Hepatocyte (in vitro differentiated cells): ENCODE measurements around the gene GNG13. TPM values are rescaled to one million over a fixed set of nuclear protein-coding genes. Genes with fewer than 3 reads are reported as not detected.

ENCODE experiments used
- DNase-seq: peaks from one replicate; pipeline ENCODE4 v3.0.0-alpha.2; 2016; ENCODE audit warnings: low spot score
- H2AFZ ChIP-seq: fragments of 200-600 bp; sonication (generic); 2 replicates; pipeline ENCODE4 v1.6.0; 2016; ENCODE audit warnings: antibody characterized with exemption, mild to moderate bottlenecking
- H3K27ac ChIP-seq: fragments of 200-600 bp; sonication (generic); 2 replicates; pipeline ENCODE4 v1.5.1; 2016; ENCODE audit warnings: mild to moderate bottlenecking
- H3K27me3 ChIP-seq: fragments of 200-600 bp; sonication (generic); 2 replicates; pipeline ENCODE4 v1.6.1; 2016
- H3K36me3 ChIP-seq: fragments of 200-600 bp; sonication (generic); replicated peaks from 2 replicates; pipeline ENCODE4 v1.5.1; 2016; ENCODE audit warnings: low read depth; ENCODE audit not compliant: insufficient read depth
- H3K4me1 ChIP-seq: fragments of 200-600 bp; sonication (generic); 2 replicates; pipeline ENCODE4 v1.5.1; 2016; ENCODE audit warnings: mild to moderate bottlenecking, moderate library complexity; ENCODE audit not compliant: insufficient read depth
- H3K4me2 ChIP-seq: fragments of 200-600 bp; sonication (generic); 2 replicates; pipeline ENCODE4 v1.6.0; 2016
- H3K4me3 ChIP-seq: fragments of 200-600 bp; sonication (generic); 2 replicates; pipeline ENCODE4 v1.5.1; 2016; ENCODE audit warnings: mild to moderate bottlenecking
- H3K79me2 ChIP-seq: fragments of 200-600 bp; sonication (generic); 2 replicates; pipeline ENCODE4 v1.6.0; 2017; ENCODE audit warnings: mild to moderate bottlenecking
- H3K9me2 ChIP-seq: fragments of 200-600 bp; sonication (generic); replicated peaks from 2 replicates; pipeline ENCODE4 v1.6.0; 2017; ENCODE audit warnings: mild to moderate bottlenecking; ENCODE audit not compliant: insufficient read depth
- H3K9me3 ChIP-seq: fragments of 200-600 bp; sonication (generic); 2 replicates; pipeline ENCODE4 v1.5.1; 2016; ENCODE audit warnings: low read depth, mild to moderate bottlenecking
- H4K20me1 ChIP-seq: fragments of 200-600 bp; sonication (generic); 2 replicates; pipeline ENCODE4 v1.6.0; 2016; ENCODE audit warnings: mild to moderate bottlenecking; ENCODE audit not compliant: insufficient read depth, poor library complexity, severe bottlenecking
- EZH2 ChIP-seq: fragments of 200-600 bp; sonication (generic); IDR thresholded peaks from 2 replicates; pipeline ENCODE4 v1.6.1; 2016; ENCODE audit warnings: antibody characterized with exemption, mild to moderate bottlenecking, borderline replicate concordance
- EZH2phosphoT487 ChIP-seq: fragments of 200-600 bp; sonication (generic); IDR thresholded peaks from one replicate; pipeline ENCODE4 v1.6.1; 2018; ENCODE audit warnings: antibody characterized with exemption, mild to moderate bottlenecking, low read depth, moderate library complexity; ENCODE audit not compliant: unreplicated experiment, severe bottlenecking
- WGBS: methylation state at CpG from one replicate; pipeline ENCODE4 v1.1.6; 2016; ENCODE audit warnings: low lambda C conversion rate; ENCODE audit errors: missing lambda C conversion rate; 5-methylcytosine and 5-hydroxymethylcytosine counted together
- polyA plus RNA-seq: library from polyadenylated mRNA; unstranded; fragments of >200 nt; fragmentation: Nextera tagmentation; extraction: Ambion mirVana; gene quantifications from 2 replicates; pipeline ENCODE4 v1.2.1, GENCODE V29; 2016
- total RNA-seq: library from RNA; depleted of rRNA; stranded (reverse); fragments of >200 nt; gene quantifications from 2 replicates; pipeline ENCODE4 v1.2.3, GENCODE V29; 2014
- TF ChIP-seq, protein P1 (sequence below): fragments of 200-600 bp; sonication (generic); IDR thresholded peaks from 2 replicates; pipeline ENCODE4 v1.5.1; 2016; ENCODE audit warnings: antibody characterized with exemption, mild to moderate bottlenecking; ENCODE audit not compliant: poor library complexity

The GNG13 gene
- total and polyA plus RNA-seq, 2 experiments from 2014 or later, result not detected

DNA sequence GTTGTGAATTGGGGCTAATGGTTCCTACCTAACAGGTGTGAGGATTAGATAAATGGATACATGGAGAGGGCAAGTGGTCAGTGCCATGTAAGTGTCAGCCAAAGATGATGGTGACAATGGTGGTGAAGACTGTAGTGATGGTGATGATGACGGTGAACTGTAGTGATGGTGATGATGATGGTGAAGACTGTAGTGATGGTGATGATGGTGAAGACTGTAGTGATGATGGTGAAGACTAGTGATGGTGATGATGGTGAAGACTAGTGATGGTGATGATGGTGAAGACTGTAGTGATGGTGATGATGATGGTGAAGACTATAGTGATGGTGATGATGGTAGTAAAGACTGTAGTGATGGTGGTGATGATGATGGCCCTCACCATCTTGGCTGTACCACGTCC lies 18.1 kb upstream of the GNG13 start:
- H3K36me3 ChIP-seq, result no peaks in the 10 kb centered on the region
- no peaks in the 10 kb centered on the region for H3K9me2 ChIP-seq
- no peak overlapping the region for H3K27ac ChIP-seq
- H3K9me3 ChIP-seq, result no peaks in the 10 kb centered on the region
- no peak overlapping the region for H3K4me3 ChIP-seq
- no peak overlapping the region for H2AFZ ChIP-seq
- H3K27me3 ChIP-seq, result no peaks in the 10 kb centered on the region
- H3K4me2 ChIP-seq, result no peak overlapping the region
- H4K20me1 ChIP-seq, result no peaks in the 10 kb centered on the region
- no peaks in the 10 kb centered on the region for H3K4me1 ChIP-seq
- no peaks in the 10 kb centered on the region for H3K79me2 ChIP-seq
- WGBS, result 78% methylated on average over 2 of the region's 2 CpGs
- no peak for TF ChIP-seq EZH2
- no peak for TF ChIP-seq EZH2phosphoT487
- TF ChIP-seq, protein P1, sequence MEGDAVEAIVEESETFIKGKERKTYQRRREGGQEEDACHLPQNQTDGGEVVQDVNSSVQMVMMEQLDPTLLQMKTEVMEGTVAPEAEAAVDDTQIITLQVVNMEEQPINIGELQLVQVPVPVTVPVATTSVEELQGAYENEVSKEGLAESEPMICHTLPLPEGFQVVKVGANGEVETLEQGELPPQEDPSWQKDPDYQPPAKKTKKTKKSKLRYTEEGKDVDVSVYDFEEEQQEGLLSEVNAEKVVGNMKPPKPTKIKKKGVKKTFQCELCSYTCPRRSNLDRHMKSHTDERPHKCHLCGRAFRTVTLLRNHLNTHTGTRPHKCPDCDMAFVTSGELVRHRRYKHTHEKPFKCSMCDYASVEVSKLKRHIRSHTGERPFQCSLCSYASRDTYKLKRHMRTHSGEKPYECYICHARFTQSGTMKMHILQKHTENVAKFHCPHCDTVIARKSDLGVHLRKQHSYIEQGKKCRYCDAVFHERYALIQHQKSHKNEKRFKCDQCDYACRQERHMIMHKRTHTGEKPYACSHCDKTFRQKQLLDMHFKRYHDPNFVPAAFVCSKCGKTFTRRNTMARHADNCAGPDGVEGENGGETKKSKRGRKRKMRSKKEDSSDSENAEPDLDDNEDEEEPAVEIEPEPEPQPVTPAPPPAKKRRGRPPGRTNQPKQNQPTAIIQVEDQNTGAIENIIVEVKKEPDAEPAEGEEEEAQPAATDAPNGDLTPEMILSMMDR, result no peak
- no peak for DNase-seq

GRCh38 chr16:818132-818531 lies 17.6 kb upstream of the GNG13 start:
- TF ChIP-seq EZH2 (no peak), EZH2phosphoT487 (no peak)
- TF ChIP-seq, protein P1, result no peak
- H3K9me2 ChIP-seq, result no peaks in the 10 kb centered on the region
- H3K4me3 ChIP-seq, result no peak overlapping the region
- H4K20me1 ChIP-seq, result no peaks in the 10 kb centered on the region
- no peaks in the 10 kb centered on the region for H3K9me3 ChIP-seq
- no peaks in the 10 kb centered on the region for H3K36me3 ChIP-seq
- no peak overlapping the region for H3K27ac ChIP-seq
- peaks cover 4% of the 10 kb centered on the region for H3K4me1 ChIP-seq
- no peaks in the 10 kb centered on the region for H3K79me2 ChIP-seq
- H3K4me2 ChIP-seq, result no peak overlapping the region
- peaks cover 4% of the 10 kb centered on the region for H3K27me3 ChIP-seq
- H2AFZ ChIP-seq, result no peak overlapping the region
- WGBS, result 88% methylated on average over 8 of the region's 8 CpGs
- DNase-seq, result no peak

DNA sequence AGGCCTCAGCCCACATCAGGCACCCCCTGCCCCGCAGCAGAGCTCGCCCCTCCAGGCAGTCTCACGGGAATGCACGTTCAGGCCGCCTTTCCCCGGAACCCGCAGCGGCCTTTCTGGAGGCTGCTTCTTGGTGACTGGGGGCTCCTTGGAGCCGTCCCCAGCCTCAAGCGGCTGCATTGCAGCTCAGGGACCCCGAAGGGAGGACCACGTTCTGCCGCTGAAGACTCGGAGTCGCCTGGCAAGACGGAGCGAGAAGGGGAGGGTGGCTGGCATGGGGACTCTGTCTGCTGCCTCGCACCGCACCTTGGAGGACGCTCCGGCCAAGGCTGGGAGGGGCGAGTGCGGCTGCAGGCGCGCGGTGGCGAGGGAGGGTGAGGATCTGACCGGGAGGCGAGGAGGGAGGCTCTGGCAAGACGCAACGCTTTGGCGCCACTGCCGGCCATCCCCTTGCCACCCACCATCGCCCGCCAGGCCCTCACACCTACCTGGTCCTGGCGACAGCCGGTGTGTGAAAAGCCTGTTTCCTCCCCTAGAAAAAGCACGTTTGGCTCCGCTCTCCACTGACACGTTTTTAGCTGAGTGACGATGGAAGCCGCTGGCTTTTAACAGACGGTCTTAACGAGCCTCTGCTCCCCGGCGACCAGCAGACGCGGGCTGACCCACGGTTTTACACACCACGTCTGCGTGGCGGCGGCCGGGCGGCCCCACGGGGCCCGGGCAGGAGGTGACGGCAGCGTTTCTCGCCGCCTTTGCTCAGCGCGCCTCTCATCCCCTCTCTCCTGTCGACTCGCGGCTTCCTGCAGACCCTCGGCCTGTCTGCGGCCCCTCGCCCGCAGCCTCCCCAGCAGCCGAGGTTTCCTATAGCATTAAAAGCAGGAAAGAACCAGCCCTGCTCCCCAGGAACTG lies 16.7 kb upstream of the GNG13 start:
- DNase-seq, result no peak
- Histone ChIP-seq H3K4me3 (no peak overlapping the region), H3K4me1 (peaks cover 4% of the 10 kb centered on the region), H3K36me3 (no peaks in the 10 kb centered on the region), H3K9me2 (no peaks in the 10 kb centered on the region), H3K9me3 (no peaks in the 10 kb centered on the region), H3K27ac (no peak overlapping the region), H4K20me1 (no peaks in the 10 kb centered on the region), H2AFZ (no peak overlapping the region), H3K27me3 (peaks cover 7% of the 10 kb centered on the region), H3K4me2 (no peak overlapping the region), H3K79me2 (no peaks in the 10 kb centered on the region)
- 95% methylated on average over 71 of the region's 71 CpGs for WGBS
- TF ChIP-seq EZH2phosphoT487 (no peak), EZH2 (no peak)
- TF ChIP-seq, protein P1, result no peak
